Retina (tissue), 1 donor: ENCODE measurements around the gene ABCB10.
"Not testable (repeated sequence)": the region's sequence is repeated elsewhere in the genome, so short reads cannot be mapped to it uniquely, and the experiment has no call there.

Source experiments
- DNase-seq: peaks from one replicate; pipeline ENCODE4 v3.0.0-alpha.2; 2016

Gene ABCB10

GRCh38 chr1:229531326-229531725 lies 27.2 kb downstream of the ABCB10 start:
- no peak for DNase-seq

GRCh38 chr1:229529639-229530038 lies 28.9 kb downstream of the ABCB10 start:
- no peak for DNase-seq

- no peak for DNase-seq
These were observed 31.8 kb downstream of the ABCB10 start for GRCh38 chr1:229526695-229527094.

- no peak for DNase-seq
These were observed 35.5 kb downstream of the ABCB10 start for GRCh38 chr1:229523052-229523451.

- DNase-seq, result peak; percentile 54
These were observed 43.8 kb downstream of the ABCB10 start for GRCh38 chr1:229514578-229515275.

GRCh38 chr1:229511625-229512024 lies 46.9 kb downstream of the ABCB10 start:
- not testable (repeated sequence) for DNase-seq

- DNase-seq, result not testable (repeated sequence)
These were observed 47.3 kb downstream of the ABCB10 start for GRCh38 chr1:229511201-229511600.

GRCh38 chr1:229509576-229509975 lies 48.9 kb downstream of the ABCB10 start:
- no peak for DNase-seq

GRCh38 chr1:229508823-229509337 lies 49.6 kb downstream of the ABCB10 start:
- DNase-seq, result no peak

GRCh38 chr1:229507951-229508822 lies 50.3 kb downstream of the ABCB10 start, which contains the start of gene NUP133:
Gene NUP133 (minus strand): TSS chr1:229508341. CDS start chr1:229508249, 92 bp downstream.
- peak; percentile 99 for DNase-seq

GRCh38 chr1:229507502-229507901 lies 51.0 kb downstream of the ABCB10 start:
- DNase-seq, result no peak

GRCh38 chr1:229506633-229507032 lies 51.9 kb downstream of the ABCB10 start:
- DNase-seq, result no peak

- DNase-seq, result no peak
These were observed 62.7 kb downstream of the ABCB10 start for GRCh38 chr1:229495782-229496181.

GRCh38 chr1:229487181-229487580 lies 71.3 kb downstream of the ABCB10 start:
- DNase-seq, result no peak

- DNase-seq, result no peak
These were observed 73.2 kb downstream of the ABCB10 start for GRCh38 chr1:229485318-229485717.

GRCh38 chr1:229482511-229482910 lies 76.0 kb downstream of the ABCB10 start:
- no peak for DNase-seq

- DNase-seq, result no peak
These were observed 78.0 kb downstream of the ABCB10 start for GRCh38 chr1:229480495-229480894.

GRCh38 chr1:229479660-229480399 lies 78.7 kb downstream of the ABCB10 start:
- DNase-seq, result no peak

GRCh38 chr1:229478852-229479251 lies 79.7 kb downstream of the ABCB10 start:
- no peak for DNase-seq

- DNase-seq, result not testable (repeated sequence)
These were observed 82.6 kb downstream of the ABCB10 start for GRCh38 chr1:229475859-229476258.

GRCh38 chr1:229474509-229474908 lies 84.0 kb downstream of the ABCB10 start:
- no peak for DNase-seq

GRCh38 chr1:229471175-229471574 lies 87.3 kb downstream of the ABCB10 start:
- no peak for DNase-seq
